Stimulated activated CD4-positive, alpha-beta T cell treated with anti-CD3 and anti-CD28 coated beads, Interleukin-15, amount 100 ng/mL, for 48 hours (primary cell): Measurements from ENCODE around the gene SPATA17.

Source experiments
- DNase-seq, 2 donors: peaks; one replicate each; pipeline ENCODE4 v3.0.0-alpha.2; 2020; ENCODE audit warnings: low read depth in 2 of 2

The SPATA17 gene

DNA sequence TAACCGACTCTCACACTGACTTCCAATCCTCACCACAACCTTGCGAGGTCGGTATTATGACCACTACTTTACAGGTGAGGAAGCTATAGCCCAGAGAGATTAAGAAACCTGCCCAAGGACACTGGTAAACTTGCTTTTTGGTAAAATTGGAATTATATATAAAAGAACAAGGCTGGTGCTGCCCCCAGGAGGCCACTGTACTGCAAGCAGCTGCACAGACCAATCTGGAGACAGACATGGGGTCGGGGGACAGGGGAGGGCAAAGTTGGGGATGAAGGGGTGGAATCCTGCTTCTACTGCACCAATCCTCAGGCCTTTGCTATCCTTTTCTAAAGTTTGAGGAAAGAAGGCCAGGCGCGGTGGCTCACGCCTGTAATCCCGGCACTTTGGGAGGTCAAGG, 280.8 kb downstream of the SPATA17 start:
- no peak for DNase-seq

DNA sequence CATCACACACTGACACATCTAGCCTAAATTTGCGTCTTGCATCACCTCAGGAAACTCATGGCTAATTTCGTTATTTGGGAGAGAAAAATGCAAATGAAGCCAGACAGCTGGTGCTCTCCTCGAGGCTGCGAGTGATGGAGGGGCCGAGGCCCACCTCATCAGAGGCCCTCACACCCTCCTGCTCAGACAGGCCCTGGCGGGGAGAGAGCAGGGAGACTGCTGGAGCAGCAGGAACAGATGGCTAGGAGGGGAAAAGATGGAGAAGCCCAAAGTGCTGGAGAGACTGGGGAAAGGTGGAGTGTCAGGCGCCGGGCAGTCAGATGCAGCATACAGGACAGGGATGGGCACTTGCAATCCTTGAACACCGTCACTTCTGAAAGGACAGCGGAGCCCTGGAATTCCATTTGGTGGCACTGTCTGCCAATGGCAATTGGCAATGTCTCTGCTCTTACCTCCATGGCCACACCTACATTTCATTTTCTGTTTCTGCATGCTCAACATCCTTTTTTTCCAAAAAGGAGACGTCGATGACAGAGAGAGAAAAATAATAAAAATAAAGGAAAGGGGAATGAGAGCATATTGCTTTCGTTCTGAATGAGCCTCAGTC, 286.2 kb downstream of the SPATA17 start:
- no peak for DNase-seq

DNA sequence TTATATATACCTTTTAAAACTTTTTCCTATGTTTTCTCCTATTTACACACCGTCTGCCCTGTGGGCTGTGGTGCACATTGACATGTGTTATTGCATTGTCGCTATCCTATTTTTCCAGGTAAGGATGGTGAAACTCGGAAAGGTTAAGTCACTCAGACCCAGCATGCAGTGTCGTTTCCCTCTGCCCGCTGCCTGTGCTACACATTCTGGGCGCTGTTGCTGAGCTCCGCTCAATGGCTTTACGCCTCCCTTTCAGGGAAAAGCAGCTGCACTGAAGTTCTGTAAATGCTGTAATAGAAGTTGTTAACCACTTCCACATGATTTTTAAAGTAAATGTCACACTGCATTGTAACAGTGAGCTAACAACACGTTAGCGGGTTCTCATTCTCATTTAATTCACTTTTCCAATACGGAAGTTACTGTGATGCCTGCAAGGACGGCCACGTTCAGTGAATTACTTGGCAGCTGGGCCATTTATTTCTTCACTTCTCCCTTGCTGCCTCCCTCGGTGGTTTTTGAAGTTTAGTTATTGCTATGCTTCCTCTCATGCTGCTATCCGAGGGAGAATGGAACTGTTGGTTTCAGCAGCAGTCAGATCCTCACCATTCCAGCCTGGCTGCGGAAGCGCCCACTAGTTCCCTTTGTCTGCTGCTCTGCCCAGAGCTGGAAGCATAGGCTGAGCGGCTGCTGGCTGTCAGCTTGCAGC, 288.7 kb downstream of the SPATA17 start:
- DNase-seq: no peak
